ENCODE results near the gene USP47. TPM values are rescaled to one million over a fixed set of nuclear protein-coding genes. Genes with fewer than 3 reads are reported as not detected.

USP47 gene
- total and polyA plus RNA-seq, 5 experiments from 2014 or later: 38.2 to 77.0 (median 54.3) TPM

GRCh38 chr11:11993839-11994238, 152.1 kb downstream of the USP47 start:
- DNase-seq: no peak
- ATAC-seq: no peak
- H3K27ac Mint-ChIP-seq: peak overlapping the region in 4 of 10 donors; percentile 2 to 60 (median 32)
- H3K9me3 Mint-ChIP-seq: no peaks in the 10 kb centered on the region
- no peaks in the 10 kb centered on the region for H3K36me3 Mint-ChIP-seq
- POLR2A ChIA-PET: no interaction called here
- peaks cover 0 to 26% (median 5%) of the 10 kb centered on the region in 4 donors for H3K4me1 Mint-ChIP-seq
- peaks cover 10 to 26% (median 13%) of the 10 kb centered on the region in 5 donors for H3K27me3 Mint-ChIP-seq
- H3K4me3 Mint-ChIP-seq: no peak overlapping the region

- Mint-ChIP-seq H3K4me1 (peaks cover 0 to 24% (median 6%) of the 10 kb centered on the region in 4 donors), H3K27me3 (peaks cover 10 to 26% (median 15%) of the 10 kb centered on the region in 5 donors), H3K36me3 (no peaks in the 10 kb centered on the region), H3K4me3 (peak overlapping the region in 2 of 10 donors; percentile 11 to 38), H3K27ac (peak overlapping the region in 8 of 10 donors; percentile 17 to 94 (median 79)), H3K9me3 (no peaks in the 10 kb centered on the region)
- POLR2A ChIA-PET: interaction anchor here (1.8 kb wide), 1 partner anchor 13 kb away, joined by 15 read pairs; the partner anchor contains the start of gene DKK3
- ATAC-seq (peak; percentile 83 to 90), DNase-seq (peak in 3 of 10 donors; percentile 15 to 38 (median 35))
Observed at GRCh38 chr11:11995601-11996000, 153.8 kb downstream of the USP47 start.

GRCh38 chr11:11996321-11997048, 154.7 kb downstream of the USP47 start:
- DNase-seq (no peak), ATAC-seq (no peak)
- POLR2A ChIA-PET: interaction anchor here (1.8 kb wide), 1 partner anchor 12 kb away, joined by 15 read pairs; the partner anchor contains the start of gene DKK3
- Mint-ChIP-seq H3K4me3 (no peak overlapping the region), H3K27me3 (peaks cover 9 to 31% (median 16%) of the 10 kb centered on the region in 5 donors), H3K9me3 (no peaks in the 10 kb centered on the region), H3K27ac (peak overlapping the region in 6 of 10 donors; percentile 3 to 90 (median 56)), H3K4me1 (peaks cover 0 to 22% (median 6%) of the 10 kb centered on the region in 4 donors), H3K36me3 (no peaks in the 10 kb centered on the region)

- peak overlapping the region in 5 of 10 donors; percentile 3 to 90 (median 58) for H3K27ac Mint-ChIP-seq
- POLR2A ChIA-PET: interaction anchor here (1.0 kb wide), 1 partner anchor 10 kb away, joined by 3 read pairs; no protein-coding TSS in a partner anchor
Observed at GRCh38 chr11:11997049-11997322, 155.2 kb downstream of the USP47 start.

GRCh38 chr11:11998091-11998781, 156.5 kb downstream of the USP47 start:
- Mint-ChIP-seq H3K4me3 (peak overlapping the region; percentile 3 to 70 (median 46)), H3K9me3 (no peaks in the 10 kb centered on the region), H3K27me3 (peaks cover 13 to 49% (median 19%) of the 10 kb centered on the region in 5 donors), H3K4me1 (peaks cover 0 to 17% (median 6%) of the 10 kb centered on the region in 4 donors), H3K36me3 (no peaks in the 10 kb centered on the region), H3K27ac (peak overlapping the region in 5 of 10 donors; percentile 9 to 71 (median 15))
- DNase-seq (no peak), ATAC-seq (no peak)
- POLR2A ChIA-PET: interaction anchor here (1.0 kb wide), 1 partner anchor 9 kb away, joined by 3 read pairs; no protein-coding TSS in a partner anchor

More at GRCh38 chr11:11997049-11997322, 155.2 kb downstream of the USP47 start:
- H3K36me3 Mint-ChIP-seq: no peaks in the 10 kb centered on the region
- H3K27me3 Mint-ChIP-seq: peaks cover 11 to 36% (median 16%) of the 10 kb centered on the region in 5 donors
- no peaks in the 10 kb centered on the region for H3K9me3 Mint-ChIP-seq
- H3K4me1 Mint-ChIP-seq: peaks cover 0 to 19% (median 6%) of the 10 kb centered on the region in 4 donors
- H3K4me3 Mint-ChIP-seq: no peak overlapping the region
- ATAC-seq: no peak
- DNase-seq: no peak

GRCh38 chr11:12001186-12001585, 159.4 kb downstream of the USP47 start:
- no peak overlapping the region for H3K4me3 Mint-ChIP-seq
- peaks cover 0 to 13% (median 6%) of the 10 kb centered on the region in 4 donors for H3K4me1 Mint-ChIP-seq
- H3K27ac Mint-ChIP-seq: no peak overlapping the region
- DNase-seq (no peak), ATAC-seq (no peak)
- no peaks in the 10 kb centered on the region for H3K36me3 Mint-ChIP-seq
- POLR2A ChIA-PET: no interaction called here
- H3K27me3 Mint-ChIP-seq: peaks cover 20 to 64% (median 41%) of the 10 kb centered on the region in 5 donors
- H3K9me3 Mint-ChIP-seq: no peaks in the 10 kb centered on the region

- Mint-ChIP-seq H3K4me1 (peaks cover 4 to 18% (median 14%) of the 10 kb centered on the region in 4 donors), H3K36me3 (no peaks in the 10 kb centered on the region), H3K27ac (no peak overlapping the region), H3K9me3 (no peaks in the 10 kb centered on the region), H3K27me3 (peaks cover 34 to 74% (median 52%) of the 10 kb centered on the region in 5 donors), H3K4me3 (no peak overlapping the region)
- POLR2A ChIA-PET: no interaction called here
- ATAC-seq (no peak), DNase-seq (no peak)
Observed at GRCh38 chr11:12003336-12003735, 161.6 kb downstream of the USP47 start.

- Mint-ChIP-seq H3K4me1 (peaks cover 5 to 18% (median 15%) of the 10 kb centered on the region in 4 donors), H3K4me3 (no peak overlapping the region), H3K27ac (no peak overlapping the region), H3K9me3 (no peaks in the 10 kb centered on the region), H3K27me3 (peaks cover 35 to 79% (median 55%) of the 10 kb centered on the region in 5 donors), H3K36me3 (no peaks in the 10 kb centered on the region)
- POLR2A ChIA-PET: no interaction called here
- no peak for DNase-seq
- ATAC-seq: no peak
Observed at GRCh38 chr11:12003815-12004214, 162.0 kb downstream of the USP47 start.

- Mint-ChIP-seq H3K9me3 (no peaks in the 10 kb centered on the region), H3K36me3 (no peaks in the 10 kb centered on the region), H3K27ac (peak overlapping the region in 1 of 10 donors; percentile 53), H3K27me3 (peaks cover 40 to 91% (median 62%) of the 10 kb centered on the region in 5 donors), H3K4me1 (peaks cover 8 to 25% (median 17%) of the 10 kb centered on the region in 4 donors), H3K4me3 (no peak overlapping the region)
- DNase-seq (no peak), ATAC-seq (no peak)
- POLR2A ChIA-PET: no interaction called here
Observed at GRCh38 chr11:12005061-12005460, 163.3 kb downstream of the USP47 start.

GRCh38 chr11:12005476-12005875, 163.7 kb downstream of the USP47 start:
- DNase-seq: no peak
- Mint-ChIP-seq H3K27me3 (peaks cover 43 to 95% (median 66%) of the 10 kb centered on the region in 5 donors), H3K9me3 (no peaks in the 10 kb centered on the region), H3K27ac (no peak overlapping the region), H3K36me3 (no peaks in the 10 kb centered on the region), H3K4me1 (peaks cover 8 to 25% (median 17%) of the 10 kb centered on the region in 4 donors), H3K4me3 (no peak overlapping the region)
- ATAC-seq: no peak
- POLR2A ChIA-PET: no interaction called here

- ATAC-seq (no peak), DNase-seq (no peak)
- Mint-ChIP-seq H3K36me3 (no peaks in the 10 kb centered on the region), H3K27me3 (peaks cover 45 to 96% (median 67%) of the 10 kb centered on the region in 5 donors), H3K27ac (no peak overlapping the region), H3K9me3 (no peaks in the 10 kb centered on the region), H3K4me3 (peak overlapping the region in 5 of 10 donors; percentile 55 to 81 (median 75)), H3K4me1 (peaks cover 8 to 25% (median 17%) of the 10 kb centered on the region in 4 donors)
- POLR2A ChIA-PET: interaction anchor here (0.9 to 3.7 kb wide), 2 partner anchors 9 to 11 kb away, joined by 3 to 15 read pairs; no protein-coding TSS in a partner anchor
Observed at GRCh38 chr11:12006552-12007229, 164.9 kb downstream of the USP47 start.

GRCh38 chr11:12007230-12007593, 165.4 kb downstream of the USP47 start:
- peak overlapping the region in 9 of 10 donors; percentile 55 to 81 (median 67) for H3K4me3 Mint-ChIP-seq
- H3K9me3 Mint-ChIP-seq: no peaks in the 10 kb centered on the region
- H3K4me1 Mint-ChIP-seq: peaks cover 8 to 25% (median 17%) of the 10 kb centered on the region in 4 donors
- POLR2A ChIA-PET: interaction anchor here (0.9 to 3.7 kb wide), 2 partner anchors 10 to 11 kb away, joined by 3 to 15 read pairs; no protein-coding TSS in a partner anchor
- DNase-seq (no peak), ATAC-seq (no peak)
- no peaks in the 10 kb centered on the region for H3K36me3 Mint-ChIP-seq
- peaks cover 42 to 91% (median 69%) of the 10 kb centered on the region in 5 donors for H3K27me3 Mint-ChIP-seq
- H3K27ac Mint-ChIP-seq: peak overlapping the region in 2 of 10 donors; percentile 75 to 79

Data from naive thymus-derived CD8-positive, alpha-beta T cell (primary cell).